GM12874 (cell line): Measurements from ENCODE around the gene DNAJC5G.

Experiments used
- CTCF ChIP-seq: IDR thresholded peaks from 2 replicates; pipeline ENCODE4 v1.5.1; 2011; ENCODE audit warnings: low read depth, mild to moderate bottlenecking, control low read depth, low read length, moderate library complexity; ENCODE audit not compliant: insufficient read depth

DNAJC5G gene

GRCh38 chr2:27278010-27278409 is 2.8 kb downstream of the DNAJC5G start:
- no peak for TF ChIP-seq CTCF

GRCh38 chr2:27280826-27281225 is 5.6 kb downstream of the DNAJC5G start:
- no peak for TF ChIP-seq CTCF

- no peak for TF ChIP-seq CTCF
These were observed 6.2 kb downstream of the DNAJC5G start for GRCh38 chr2:27281442-27281841.

- no peak for TF ChIP-seq CTCF
These were observed 6.8 kb downstream of the DNAJC5G start, which contains the start of gene TRIM54 for GRCh38 chr2:27281855-27282559. TSS of gene TRIM54 (plus strand) at chr2:27282429. CDS start at chr2:27282732, 303 bp downstream.

GRCh38 chr2:27282892-27283291 is 7.7 kb downstream of the DNAJC5G start:
- no peak for TF ChIP-seq CTCF

- no peak for TF ChIP-seq CTCF
These were observed 9.8 kb downstream of the DNAJC5G start for GRCh38 chr2:27284996-27285395.

GRCh38 chr2:27285481-27285880 is 10.2 kb downstream of the DNAJC5G start:
- TF ChIP-seq CTCF = no peak
